ENCODE results near the gene RAD51B.
A peak's percentile ranks its signal among the peaks of the same experiment; 100 is the strongest.

The RAD51B gene

GRCh38 chr14:68476212-68477109, 656.9 kb downstream of the RAD51B start:
- Histone ChIP-seq H3K9ac (no peak overlapping the region), H3K9me3 (ENCODE audit: control insufficient read depth, low read length) (no peaks in the 10 kb centered on the region), H2AFZ (peak overlapping the region; percentile 31), H3K4me1 (peaks cover 28% of the 10 kb centered on the region), H3K4me2 (ENCODE audit: low read length) (peak overlapping the region; percentile 44), H3K79me2 (no peaks in the 10 kb centered on the region), H3K27me3 (ENCODE audit: control insufficient read depth, insufficient read depth, low read length) (no peaks in the 10 kb centered on the region), H3K36me3 (ENCODE audit: control insufficient read depth, insufficient read depth, low read length) (no peaks in the 10 kb centered on the region), H3K27ac (peak overlapping the region; percentile 43), H3K4me3 (ENCODE audit: low read depth, low read length) (no peak overlapping the region)
- TF ChIP-seq CTCF (IDR thresholded peaks at IDR 0.05), result no peak

GRCh38 chr14:68477110-68477455, 657.5 kb downstream of the RAD51B start:
- peak overlapping the region; percentile 44 for H3K4me2 ChIP-seq (ENCODE audit: low read length)
- no peak for TF ChIP-seq CTCF (IDR thresholded peaks at IDR 0.05)
- no peaks in the 10 kb centered on the region for H3K36me3 ChIP-seq (ENCODE audit: control insufficient read depth, insufficient read depth, low read length)
- peaks cover 28% of the 10 kb centered on the region for H3K4me1 ChIP-seq
- no peaks in the 10 kb centered on the region for H3K79me2 ChIP-seq
- H3K27me3 ChIP-seq (ENCODE audit: control insufficient read depth, insufficient read depth, low read length), result no peaks in the 10 kb centered on the region
- H3K4me3 ChIP-seq (ENCODE audit: low read depth, low read length), result no peak overlapping the region
- no peak overlapping the region for H3K9ac ChIP-seq
- peak overlapping the region; percentile 43 for H3K27ac ChIP-seq
- H2AFZ ChIP-seq, result no peak overlapping the region
- H3K9me3 ChIP-seq (ENCODE audit: control insufficient read depth, low read length), result no peaks in the 10 kb centered on the region

GRCh38 chr14:68477461-68478085, 658.0 kb downstream of the RAD51B start:
- H3K79me2 ChIP-seq, result no peaks in the 10 kb centered on the region
- H2AFZ ChIP-seq, result no peak overlapping the region
- no peaks in the 10 kb centered on the region for H3K36me3 ChIP-seq (ENCODE audit: control insufficient read depth, insufficient read depth, low read length)
- peaks cover 27% of the 10 kb centered on the region for H3K4me1 ChIP-seq
- H3K9me3 ChIP-seq (ENCODE audit: control insufficient read depth, low read length), result no peaks in the 10 kb centered on the region
- H3K27me3 ChIP-seq (ENCODE audit: control insufficient read depth, insufficient read depth, low read length), result no peaks in the 10 kb centered on the region
- H3K4me3 ChIP-seq (ENCODE audit: low read depth, low read length), result no peak overlapping the region
- no peak overlapping the region for H3K4me2 ChIP-seq (ENCODE audit: low read length)
- TF ChIP-seq CTCF (IDR thresholded peaks at IDR 0.05), result no peak
- no peak overlapping the region for H3K9ac ChIP-seq
- H3K27ac ChIP-seq, result no peak overlapping the region

- no peaks in the 10 kb centered on the region for H3K9me3 ChIP-seq (ENCODE audit: control insufficient read depth, low read length)
- no peaks in the 10 kb centered on the region for H3K79me2 ChIP-seq
- H3K4me2 ChIP-seq (ENCODE audit: low read length), result peak overlapping the region; percentile 16
- no peaks in the 10 kb centered on the region for H3K27me3 ChIP-seq (ENCODE audit: control insufficient read depth, insufficient read depth, low read length)
- no peak overlapping the region for H3K27ac ChIP-seq
- H3K36me3 ChIP-seq (ENCODE audit: control insufficient read depth, insufficient read depth, low read length), result no peaks in the 10 kb centered on the region
- TF ChIP-seq CTCF (IDR thresholded peaks at IDR 0.05), result no peak
- peaks cover 13% of the 10 kb centered on the region for H3K4me1 ChIP-seq
- H3K9ac ChIP-seq, result no peak overlapping the region
- no peak overlapping the region for H2AFZ ChIP-seq
- H3K4me3 ChIP-seq (ENCODE audit: low read depth, low read length), result no peak overlapping the region
These were observed 659.7 kb downstream of the RAD51B start for GRCh38 chr14:68479247-68479646.

Measured in parathyroid adenoma (tissue), 2 donors.